IMR-90 (cell line): Measurements from ENCODE around the gene UTP18.

Experiments used
- BHLHE40 ChIP-seq: fragments of 150-350 bp; IDR thresholded peaks from 2 replicates; pipeline ENCODE4 v1.6.1; 2016; ENCODE audit warnings: mild to moderate bottlenecking, low read depth, low read length
- CEBPB ChIP-seq: IDR thresholded peaks from 2 replicates; pipeline ENCODE4 v1.6.1; 2012; ENCODE audit warnings: low read depth, low read length, improper control_type of control experiment
- CHD1 ChIP-seq: IDR thresholded peaks from 2 replicates; pipeline ENCODE4 v1.6.1; 2012; ENCODE audit warnings: low read depth, low read length, improper control_type of control experiment
- CTCF ChIP-seq: conservative IDR thresholded peaks from 2 replicates; pipeline ENCODE4 v1.5.1; 2012; ENCODE audit warnings: mild to moderate bottlenecking, low read depth, low read length, improper control_type of control experiment
- ELK1 ChIP-seq: fragments of 150-350 bp; IDR thresholded peaks from 2 replicates; pipeline ENCODE4 v1.6.1; 2016; ENCODE audit warnings: low read depth, mild to moderate bottlenecking, low read length, moderate library complexity, borderline replicate concordance
- FOS ChIP-seq: fragments of 150-350 bp; IDR thresholded peaks from 2 replicates; pipeline ENCODE4 v1.6.1; 2016; ENCODE audit warnings: low read depth, low read length
- MAZ ChIP-seq: IDR thresholded peaks from 2 replicates; pipeline ENCODE4 v1.6.1; 2012; ENCODE audit warnings: low read depth, mild to moderate bottlenecking, low read length, improper control_type of control experiment, moderate library complexity, borderline replicate concordance
- MXI1 ChIP-seq: IDR thresholded peaks from 2 replicates; pipeline ENCODE4 v1.6.1; 2012; ENCODE audit warnings: low read depth, mild to moderate bottlenecking, low read length, moderate library complexity, borderline replicate concordance
- NFE2L2 ChIP-seq: fragments of 150-350 bp; IDR thresholded peaks from 2 replicates; pipeline ENCODE4 v1.6.1; 2016; ENCODE audit warnings: low read depth, mild to moderate bottlenecking, low read length
- POLR2A ChIP-seq: IDR thresholded peaks from 2 replicates; pipeline ENCODE4 v1.6.1; 2012; ENCODE audit warnings: mild to moderate bottlenecking, low read depth, low read length
- RAD21 ChIP-seq: IDR thresholded peaks from 2 replicates; pipeline ENCODE4 v1.6.1; 2012; ENCODE audit warnings: low read length, improper control_type of control experiment
- RCOR1 ChIP-seq: IDR thresholded peaks from 2 replicates; pipeline ENCODE4 v1.6.1; 2012; ENCODE audit warnings: mild to moderate bottlenecking, low read length, improper control_type of control experiment; ENCODE audit not compliant: insufficient replicate concordance
- SMC3 ChIP-seq: fragments of 150-350 bp; IDR thresholded peaks from 2 replicates; pipeline ENCODE4 v1.6.1; 2016; ENCODE audit warnings: low read depth, mild to moderate bottlenecking, antibody characterized with exemption, low read length, moderate library complexity
- USF2 ChIP-seq: fragments of 150-350 bp; IDR thresholded peaks from 2 replicates; pipeline ENCODE4 v1.6.1; 2017; ENCODE audit warnings: mild to moderate bottlenecking, antibody characterized with exemption, low read length, low read depth

- TF ChIP-seq POLR2A (no peak), USF2 (no peak), CTCF (no peak), RAD21 (no peak), NFE2L2 (no peak), MAZ (no peak), CEBPB (no peak), BHLHE40 (no peak), FOS (no peak), CHD1 (no peak), ELK1 (no peak), RCOR1 (no peak), MXI1 (no peak), SMC3 (no peak)
Observed at GRCh38 chr17:51231999-51232398, 28.3 kb upstream of the UTP18 start.
